Activated CD4-positive, alpha-beta T cell treated with anti-CD3 and anti-CD28 coated beads for 24 hours (primary cell): ENCODE data around the gene GCN1.
"Not testable (repeated sequence)": the region's sequence is repeated elsewhere in the genome, so short reads cannot be mapped to it uniquely, and the experiment has no call there.

ENCODE experiments used
- DNase-seq, 2 donors: peaks; one replicate each; pipeline ENCODE4 v3.0.0-alpha.2; 2020; ENCODE audit warnings: low read depth in 2 of 2

The GCN1 gene

DNA sequence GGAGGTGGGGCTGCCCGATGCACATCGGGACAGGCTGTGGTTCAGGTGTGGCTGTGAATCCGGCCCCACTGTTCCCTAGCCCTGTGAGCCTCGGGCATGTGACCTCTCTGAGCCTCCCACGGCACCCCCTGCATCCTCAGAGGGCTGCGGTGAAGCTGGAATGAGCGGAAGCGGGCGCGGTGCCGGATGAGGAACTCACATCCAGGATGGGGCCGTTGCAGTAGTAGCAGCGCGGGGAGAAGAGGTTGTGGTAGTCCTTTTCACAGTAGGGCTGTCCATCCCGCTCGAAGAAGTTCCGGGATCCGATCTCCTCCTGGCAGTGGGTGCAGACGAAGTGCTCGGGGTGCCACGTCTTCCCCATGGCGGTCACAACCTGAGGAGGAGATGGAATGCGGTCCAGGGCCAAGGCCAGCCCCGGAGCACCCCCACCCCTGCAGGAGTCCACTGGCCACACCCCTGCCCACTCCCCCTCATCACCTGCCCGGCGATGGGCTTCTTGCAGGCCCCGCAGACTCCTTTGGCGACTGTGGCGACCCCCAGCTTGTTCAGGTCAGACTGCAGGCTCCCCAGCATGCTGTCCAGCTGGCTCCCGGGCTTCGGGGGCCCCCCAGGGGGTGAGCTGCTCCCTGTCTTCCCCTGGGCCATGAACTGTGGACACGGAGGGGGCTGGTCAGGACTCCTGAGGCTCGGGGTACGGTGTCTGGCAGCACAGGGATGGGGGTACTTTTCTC lies 20.3 kb upstream of the GCN1 start:
- no peak for DNase-seq

DNA sequence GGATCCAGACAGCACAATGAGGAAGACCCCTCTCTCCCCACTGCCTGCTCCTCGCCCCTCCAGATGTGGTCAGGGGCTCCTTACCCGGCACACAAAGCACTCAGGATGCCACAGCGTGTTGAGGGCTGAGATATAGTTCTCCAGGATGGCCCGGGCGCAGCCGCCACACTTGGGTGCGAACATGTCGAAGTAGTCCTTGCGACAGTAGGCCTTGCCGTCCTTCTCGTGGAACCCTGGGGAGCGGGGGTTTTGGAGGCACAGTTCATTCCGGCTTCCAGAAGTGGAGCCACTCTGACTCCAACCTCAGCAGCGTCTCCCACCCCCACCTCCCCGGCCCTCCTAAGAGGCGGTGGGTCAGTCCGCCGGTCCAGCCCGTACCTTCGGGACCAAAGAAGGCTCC lies 19.2 kb upstream of the GCN1 start:
- DNase-seq, result no peak

DNA sequence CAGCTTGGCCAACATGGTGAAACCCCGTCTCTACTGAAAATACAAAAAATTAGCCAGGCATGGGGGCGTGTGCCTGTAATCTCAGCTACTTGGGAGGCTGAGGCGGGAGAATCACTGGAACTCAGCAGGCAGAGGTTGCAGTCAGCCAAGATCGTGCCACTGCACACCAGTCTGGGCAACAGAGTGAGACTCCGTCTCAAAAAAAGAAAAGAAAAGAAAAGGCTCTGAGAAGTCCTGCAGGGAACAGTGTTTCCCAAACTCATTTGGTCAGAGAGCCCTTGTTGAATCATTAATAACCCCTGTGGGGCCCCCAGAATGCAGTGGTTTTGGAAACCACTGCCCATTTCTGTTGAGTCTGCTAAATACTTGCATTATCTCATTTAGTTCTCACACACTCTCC lies 18.7 kb upstream of the GCN1 start:
- not testable (repeated sequence) for DNase-seq

DNA sequence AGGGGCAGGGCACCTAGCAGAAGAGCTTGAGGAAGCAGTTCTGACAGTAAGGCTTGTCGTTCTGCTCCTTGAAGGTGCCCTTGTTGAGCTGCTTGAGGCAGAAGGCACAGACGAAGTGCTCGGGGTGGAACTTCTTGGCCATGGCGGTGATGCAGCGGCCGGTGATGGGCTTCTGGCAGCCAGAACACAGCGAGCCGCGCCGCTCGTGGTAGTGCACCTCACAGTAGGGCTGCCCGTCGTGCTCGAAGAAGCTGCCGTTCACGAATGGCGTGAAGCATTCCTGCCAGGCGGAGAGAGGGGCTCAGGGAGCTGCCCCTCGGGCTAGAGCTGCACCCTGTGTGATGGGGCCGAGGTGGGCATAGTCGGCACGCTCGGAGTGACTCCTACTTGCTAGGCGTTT lies 17.8 kb upstream of the GCN1 start:
- no peak for DNase-seq

GRCh38 chr12:120211904-120212283 lies 17.4 kb upstream of the GCN1 start:
- DNase-seq, result no peak

DNA sequence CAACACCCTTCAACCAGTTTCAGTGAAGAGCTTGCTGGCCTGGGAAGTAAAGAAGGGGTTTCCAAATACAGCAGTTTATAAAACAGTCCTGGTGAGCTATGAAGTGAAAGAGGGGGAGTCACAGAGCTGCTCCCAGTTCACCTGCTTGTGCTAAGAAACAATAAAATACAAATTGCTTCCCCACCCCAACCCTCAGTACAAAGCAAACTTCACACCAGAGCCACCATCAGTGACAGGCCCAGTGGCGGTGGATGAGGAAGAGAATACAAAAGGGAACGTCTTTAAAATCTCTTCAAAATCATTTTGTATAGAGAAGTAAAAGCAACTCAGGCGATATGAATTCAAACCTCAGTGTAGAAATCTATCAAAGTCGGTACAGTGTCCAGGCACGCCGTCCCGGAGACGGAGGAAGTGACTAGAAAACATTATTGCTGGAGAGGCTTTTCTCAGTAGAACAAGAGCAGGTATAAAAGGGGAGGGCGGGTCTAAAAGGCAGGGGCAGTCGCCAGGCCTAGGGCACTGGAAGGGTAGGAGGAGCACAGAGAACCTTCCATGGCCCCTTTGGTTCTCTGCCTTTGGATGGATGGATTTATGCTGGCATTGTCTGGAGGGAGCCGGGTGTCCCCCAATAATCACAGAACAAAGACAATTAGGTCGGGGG lies 16.9 kb upstream of the GCN1 start:
- DNase-seq, result no peak

DNA sequence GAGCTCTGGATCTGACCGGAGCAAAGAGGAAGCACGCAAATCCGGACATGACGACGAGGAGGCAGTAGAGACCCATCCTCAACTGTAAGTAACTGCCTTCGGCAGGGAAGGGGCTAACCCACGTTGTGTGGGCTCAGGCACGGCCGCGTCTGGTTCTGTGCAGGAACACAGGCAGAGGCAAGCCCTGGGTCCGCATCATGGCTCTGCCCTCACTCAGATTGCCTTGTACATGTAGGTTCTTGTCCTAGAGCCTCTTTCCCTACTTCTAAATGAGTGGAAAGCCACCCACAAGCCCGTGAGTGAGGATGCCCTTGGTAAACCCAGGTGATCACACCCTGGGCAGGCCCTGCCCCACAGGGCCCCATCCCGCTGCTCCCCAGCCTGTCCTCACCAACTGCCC lies 15.3 kb upstream of the GCN1 start:
- no peak for DNase-seq

DNA sequence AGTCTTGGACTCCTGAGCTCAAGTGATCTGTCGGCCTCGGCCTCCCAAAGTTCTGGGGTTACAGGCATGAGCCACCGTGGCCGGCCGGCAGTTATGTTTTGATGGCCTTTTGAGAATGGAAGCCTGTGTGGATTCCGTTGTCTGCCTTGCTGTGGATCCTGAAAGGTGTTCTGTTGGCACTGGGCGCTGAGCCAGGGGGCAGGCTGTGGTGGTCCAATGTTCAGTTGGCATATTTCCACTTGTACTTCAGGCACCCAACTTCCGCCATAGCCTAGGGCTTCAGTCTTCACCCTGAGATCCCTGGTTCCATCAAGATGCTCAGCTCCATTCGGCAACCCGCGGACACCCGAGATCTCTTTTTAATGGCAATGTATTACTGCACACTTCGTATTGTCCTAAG lies 12.7 kb upstream of the GCN1 start:
- DNase-seq, result no peak

DNA sequence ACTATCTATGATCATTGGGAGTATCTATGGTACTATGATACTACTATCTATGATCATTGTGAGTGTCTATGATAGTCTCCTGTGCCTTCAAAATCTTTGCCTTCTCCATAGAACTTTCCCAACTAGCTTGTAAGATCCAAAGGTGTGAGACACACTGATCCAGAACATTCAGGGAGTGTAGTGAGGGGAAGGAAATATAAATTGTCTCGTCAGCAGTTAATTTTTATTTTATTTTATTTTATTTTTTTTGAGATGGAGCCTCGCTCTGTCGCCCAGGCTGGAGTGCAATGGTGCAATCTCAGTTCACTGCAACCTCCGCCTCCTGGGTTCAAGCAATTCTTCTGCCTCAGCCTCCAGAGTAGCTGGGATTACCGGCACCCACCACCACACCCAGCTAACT lies 12.3 kb upstream of the GCN1 start:
- not testable (repeated sequence) for DNase-seq

- DNase-seq, result no peak
These were observed 11.7 kb upstream of the GCN1 start for GRCh38 chr12:120206228-120206627.

- DNase-seq, result no peak
These were observed 9.7 kb upstream of the GCN1 start for GRCh38 chr12:120204171-120204570.

DNA sequence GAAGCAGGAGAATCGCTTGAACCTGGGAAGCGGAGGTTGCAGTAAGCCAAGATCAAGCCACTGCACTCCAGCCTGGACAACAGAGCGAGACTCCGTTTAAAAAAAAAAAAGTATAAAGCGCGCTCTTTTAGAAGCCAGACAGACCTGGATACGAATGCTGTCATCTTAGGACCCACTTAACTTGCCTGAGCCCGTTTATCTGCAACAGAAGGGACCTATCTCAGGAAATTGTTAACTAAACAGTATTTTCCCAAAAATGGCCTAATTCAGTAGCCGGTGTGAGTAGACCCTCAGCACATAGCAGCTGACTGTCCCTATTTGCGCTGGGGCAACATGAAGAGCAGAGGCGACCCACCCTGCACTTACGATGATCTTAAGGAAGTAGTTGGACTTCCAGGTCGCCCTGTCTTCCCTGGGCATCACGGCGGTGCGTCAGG lies 5.9 kb upstream of the GCN1 start:
- DNase-seq, result no peak

DNA sequence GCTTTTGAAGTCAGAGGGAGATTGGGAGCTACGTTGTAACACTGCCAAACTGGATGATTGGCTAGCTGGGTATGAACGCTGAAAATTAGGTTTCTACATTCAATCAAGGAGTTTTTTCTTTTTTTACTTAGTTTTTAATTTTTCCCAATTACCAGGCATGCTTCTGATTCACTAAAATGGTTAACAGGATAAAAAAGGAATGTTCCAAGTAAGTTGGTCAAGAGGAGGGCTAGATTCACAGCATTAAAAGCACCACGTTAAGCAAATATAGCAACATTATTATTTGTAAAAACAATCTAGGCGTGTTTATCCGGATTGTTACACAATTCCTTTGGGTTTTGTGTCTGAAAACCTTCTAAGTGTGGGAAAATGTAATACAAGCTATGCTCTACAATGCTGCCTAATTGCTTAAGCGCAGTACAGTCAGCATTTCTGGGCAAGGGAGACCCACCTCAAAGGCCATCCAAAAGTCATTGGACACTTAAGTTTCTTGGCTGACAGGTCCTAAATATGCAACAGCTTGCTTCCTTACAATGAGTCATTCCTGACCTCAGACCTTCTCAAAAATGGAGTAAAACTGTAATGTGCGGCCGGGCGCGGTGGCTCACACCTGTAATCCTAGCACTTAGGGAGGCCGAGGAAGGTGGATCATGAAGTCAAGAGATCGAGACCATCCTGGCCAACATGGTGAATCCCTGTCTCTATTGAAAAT lies 5.2 kb upstream of the GCN1 start:
- DNase-seq, result no peak

DNA sequence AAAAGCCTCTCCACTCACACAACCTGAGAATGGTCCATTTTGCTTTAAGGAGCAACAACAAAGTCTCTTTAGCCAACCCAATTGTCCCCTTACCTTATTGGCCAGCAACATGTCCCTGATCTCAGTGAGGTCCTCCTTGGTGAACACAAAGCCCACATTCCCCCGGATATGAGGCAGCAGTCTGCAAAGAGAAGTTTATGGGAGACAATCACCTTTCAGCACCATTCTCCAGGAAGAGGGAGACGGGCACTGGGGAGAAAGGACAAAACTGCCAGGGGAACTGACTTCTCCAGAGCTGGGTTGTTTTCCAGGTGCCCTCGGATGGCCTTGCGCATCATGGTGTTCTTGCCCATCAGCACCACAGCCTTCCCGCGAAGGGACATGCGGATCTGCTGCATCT lies 4.5 kb upstream of the GCN1 start:
- DNase-seq, result no peak

DNA sequence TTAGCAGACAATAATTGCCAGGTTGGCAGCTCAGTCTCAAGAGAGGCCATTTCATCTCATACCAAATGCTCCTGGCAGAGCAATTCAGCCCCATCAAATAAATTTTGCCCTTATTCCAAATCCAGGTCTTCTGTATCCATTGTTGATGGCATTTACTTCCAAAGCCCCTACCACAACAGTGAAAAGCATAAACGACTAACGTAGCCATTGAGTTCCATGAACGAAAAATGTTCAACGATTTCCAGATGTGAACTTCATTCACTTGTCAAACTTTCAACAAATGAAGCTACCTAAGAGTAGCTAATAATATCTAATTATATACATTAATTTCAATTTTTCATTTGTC lies 3.0 kb upstream of the GCN1 start:
- no peak for DNase-seq

DNA sequence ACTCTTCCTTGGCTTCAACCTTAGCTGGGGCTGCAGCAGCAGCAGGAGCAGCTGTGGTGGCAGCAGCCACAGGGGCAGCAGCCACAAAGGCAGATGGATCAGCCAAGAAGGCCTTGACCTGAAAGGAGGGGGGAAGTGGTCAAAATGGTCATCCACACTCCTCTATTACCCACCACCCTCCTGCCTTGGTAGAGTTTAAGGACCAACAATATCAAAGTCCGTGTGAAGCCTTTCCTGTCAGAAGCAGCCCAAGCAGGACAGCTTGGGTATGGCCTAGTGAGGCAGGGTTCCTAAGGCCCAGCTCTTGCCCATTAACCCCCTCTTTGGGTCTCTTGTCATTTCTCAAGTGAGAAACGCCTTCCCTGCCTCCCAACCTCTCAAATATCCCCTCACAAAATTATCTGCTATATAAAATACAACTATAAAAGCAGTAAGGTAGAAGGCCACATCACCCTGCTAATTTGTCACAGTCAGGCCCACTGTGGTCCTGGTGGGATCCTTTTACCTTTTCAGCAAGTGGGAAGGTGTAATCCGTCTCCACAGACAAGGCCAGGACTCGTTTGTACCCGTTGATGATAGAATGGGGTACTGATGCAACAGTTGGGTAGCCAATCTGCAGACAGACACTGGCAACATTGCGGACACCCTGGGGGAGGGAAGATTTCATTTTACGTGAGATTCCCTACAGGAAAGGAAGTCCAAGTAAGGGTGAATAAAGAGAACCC lies 2.5 kb upstream of the GCN1 start:
- not testable (repeated sequence) for DNase-seq

GRCh38 chr12:120196363-120196762 lies 1.8 kb upstream of the GCN1 start:
- no peak for DNase-seq

- no peak for DNase-seq
These were observed 335 bp downstream of the GCN1 start for GRCh38 chr12:120194226-120194533.

DNA sequence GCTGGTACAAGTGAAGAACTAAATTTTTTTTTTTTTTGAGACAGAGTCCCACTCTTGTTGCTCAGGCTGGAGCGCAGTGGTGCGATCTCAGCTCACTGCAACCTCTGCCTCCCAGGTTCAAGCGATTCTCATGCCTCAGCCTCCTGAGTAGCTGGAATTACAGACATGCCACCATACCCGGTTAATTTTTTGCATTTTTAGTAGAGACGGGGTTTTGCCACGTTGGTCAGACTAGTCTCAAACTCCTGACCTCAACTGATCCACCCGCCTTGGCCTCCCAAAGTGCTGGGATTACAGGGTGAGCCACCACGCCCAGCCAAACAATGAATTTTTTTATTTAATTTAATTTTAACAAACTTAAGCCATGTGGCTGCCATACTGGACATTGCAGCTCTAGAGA lies 1.2 kb downstream of the GCN1 start:
- DNase-seq, result not testable (repeated sequence)

DNA sequence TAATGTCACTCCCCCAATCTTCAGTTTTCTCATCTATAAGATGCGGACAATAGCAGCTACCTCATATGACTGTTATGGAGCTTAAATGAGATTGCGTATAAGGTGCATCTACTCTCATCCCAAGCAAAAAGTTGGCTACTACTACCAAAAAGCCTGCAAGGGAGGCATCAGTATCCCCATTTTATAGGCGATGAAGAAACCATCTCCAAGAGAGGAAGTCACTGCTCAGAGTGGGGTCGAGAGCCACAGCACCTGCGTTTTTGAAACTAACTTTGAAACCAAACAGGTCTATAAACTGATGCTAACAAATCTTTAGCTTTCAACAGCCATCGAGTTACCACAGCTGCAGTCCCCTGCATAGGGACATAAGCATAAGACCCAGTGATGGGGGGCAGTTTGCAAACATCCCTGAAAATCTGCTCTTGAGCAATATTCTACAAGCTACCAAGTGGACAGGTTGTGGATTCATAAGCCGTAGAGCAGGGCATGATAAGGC lies 3.5 kb downstream of the GCN1 start:
- no peak for DNase-seq

DNA sequence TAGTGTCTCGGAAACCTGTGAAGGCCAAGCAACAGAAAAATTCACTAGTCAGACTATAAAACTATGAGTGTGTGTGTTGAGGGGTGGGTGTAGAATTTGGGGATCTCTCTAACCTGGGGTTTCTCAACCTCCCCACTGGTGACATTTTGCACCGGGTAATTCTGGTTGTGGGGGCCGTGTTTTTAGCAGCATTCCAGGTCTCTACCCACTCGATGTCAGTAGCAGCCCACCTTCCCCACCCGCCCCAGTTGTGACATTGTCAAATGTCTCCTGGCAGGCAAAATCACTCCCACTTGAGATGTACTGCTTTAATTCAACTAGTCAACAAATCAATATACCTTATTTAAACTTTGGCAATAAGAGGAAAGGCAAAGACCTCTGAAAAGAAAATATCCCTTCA lies 4.1 kb downstream of the GCN1 start:
- no peak for DNase-seq

- no peak for DNase-seq
These were observed 7.9 kb downstream of the GCN1 start for GRCh38 chr12:120186654-120187053.
